HG02610 (cell line): Measurements from ENCODE around the gene VPS37C.
"Not testable (repeated sequence)": the region's sequence is repeated elsewhere in the genome, so short reads cannot be mapped to it uniquely, and the experiment has no call there.

Experiments used
- ATAC-seq: cut with Tn5 transposase; IDR thresholded peaks from one replicate; pipeline ENCODE4 v1.9.1; 2021; ENCODE audit warnings: mild to moderate bottlenecking, moderate library complexity; ENCODE audit not compliant: unreplicated experiment

VPS37C gene

DNA sequence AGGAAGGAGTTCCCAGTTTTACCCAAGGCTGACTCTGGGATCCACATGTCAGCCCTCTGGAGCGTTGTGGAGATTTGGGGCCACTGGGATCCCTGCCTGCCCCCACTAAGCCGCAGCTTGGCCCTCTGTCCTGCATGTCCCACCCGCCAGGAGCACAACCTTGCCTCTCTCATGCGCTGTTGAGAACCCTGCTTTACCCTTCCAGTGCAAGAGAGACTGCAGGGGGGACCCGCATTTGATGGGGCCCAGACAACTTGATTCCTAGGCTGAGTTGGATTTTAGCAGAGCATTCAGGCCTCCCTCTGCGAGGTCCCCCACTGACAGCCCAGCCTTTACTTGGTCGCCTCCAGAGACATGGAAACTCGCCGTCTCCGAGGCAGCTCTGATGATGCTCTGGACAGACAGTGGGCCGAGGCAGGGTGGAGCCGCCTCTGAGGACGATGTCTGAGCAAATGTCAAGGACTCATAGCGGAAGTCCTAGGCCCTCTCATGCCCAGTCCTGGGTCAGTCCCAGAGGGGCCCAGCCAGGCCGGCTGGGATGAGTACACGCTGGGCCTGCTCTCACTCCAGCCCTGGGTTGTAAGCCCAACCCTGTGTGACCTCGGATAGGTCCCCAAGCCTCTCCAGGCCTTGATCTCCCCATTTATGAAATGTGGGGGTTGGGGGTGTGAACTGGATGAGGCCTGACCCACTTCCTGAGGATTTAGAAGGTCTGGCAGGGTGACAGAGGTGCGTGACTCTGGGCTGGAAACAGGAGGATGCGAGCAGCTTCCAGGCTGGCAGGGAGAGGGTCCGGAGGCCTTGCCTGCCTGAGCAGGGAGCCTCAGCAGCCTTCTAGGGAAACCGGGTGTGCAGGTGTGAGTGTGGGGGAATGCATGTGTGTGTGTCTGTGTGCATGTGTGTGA, 58.3 kb downstream of the VPS37C start:
- ATAC-seq: no peak

GRCh38 chr11:61098778-61099177, 62.4 kb downstream of the VPS37C start:
- no peak for ATAC-seq

- ATAC-seq: not testable (repeated sequence)
Observed at GRCh38 chr11:61098261-61098660, 63.0 kb downstream of the VPS37C start.

DNA sequence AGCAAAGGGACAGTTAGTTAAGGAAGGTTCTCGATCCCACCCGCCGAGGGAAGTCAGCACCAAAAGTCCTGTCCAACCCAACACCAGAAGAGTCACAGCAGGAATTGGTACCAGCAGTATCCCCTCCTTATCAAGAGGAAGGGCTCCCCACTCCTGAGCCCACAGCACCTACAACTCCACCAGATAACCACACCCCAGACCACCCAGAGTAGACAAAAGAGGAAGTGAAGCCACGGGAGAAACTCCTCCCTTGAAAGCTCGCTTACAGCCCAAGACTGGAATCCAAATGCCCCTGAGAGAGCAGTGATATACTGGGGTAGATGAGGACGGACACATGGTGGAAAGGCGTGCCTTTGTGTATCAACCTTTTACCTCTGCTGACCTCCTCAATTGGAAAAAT, 66.2 kb downstream of the VPS37C start:
- no peak for ATAC-seq

GRCh38 chr11:61094167-61094566, 67.1 kb downstream of the VPS37C start:
- not testable (repeated sequence) for ATAC-seq

DNA sequence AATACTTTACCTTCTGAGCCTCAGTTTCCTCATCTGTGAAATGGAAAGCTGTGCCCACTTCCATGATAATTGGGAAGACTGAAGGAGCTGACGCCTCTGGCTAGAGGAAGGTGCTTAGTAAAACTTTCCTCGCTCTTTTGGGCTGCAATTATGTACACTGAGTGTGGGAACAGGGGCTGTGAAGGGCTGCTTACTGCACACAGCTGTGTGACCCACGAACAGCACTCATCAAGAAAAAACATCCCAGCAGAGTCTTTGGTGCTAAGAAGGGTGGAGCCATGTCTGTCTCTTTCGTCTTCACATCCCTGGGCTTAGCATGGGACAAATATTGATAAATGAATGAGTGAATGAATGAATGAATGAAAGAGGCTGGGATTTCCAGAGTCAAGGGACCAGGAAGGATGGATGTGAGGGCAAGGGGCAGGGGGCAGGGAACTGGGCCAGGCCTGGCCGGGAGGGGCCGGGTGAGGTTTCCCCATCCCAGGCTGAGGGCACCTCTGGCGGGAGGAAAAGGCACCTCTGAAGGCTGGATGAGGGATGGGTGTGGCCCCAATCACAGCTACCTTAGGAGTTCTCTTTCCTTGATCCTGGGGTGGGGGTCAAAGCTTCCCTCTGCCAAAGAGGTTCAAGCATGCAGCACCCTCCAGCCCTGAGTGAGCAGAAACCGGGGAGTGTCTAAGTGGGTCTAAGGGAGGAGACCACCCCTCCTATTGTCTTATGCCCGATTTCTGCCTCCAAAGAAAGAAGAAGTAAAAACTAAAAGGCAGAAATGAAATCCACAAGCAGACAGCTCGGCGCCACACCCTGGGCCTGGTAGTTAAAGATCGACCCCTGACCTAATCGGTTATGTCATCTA, 68.1 kb downstream of the VPS37C start:
- ATAC-seq: no peak

DNA sequence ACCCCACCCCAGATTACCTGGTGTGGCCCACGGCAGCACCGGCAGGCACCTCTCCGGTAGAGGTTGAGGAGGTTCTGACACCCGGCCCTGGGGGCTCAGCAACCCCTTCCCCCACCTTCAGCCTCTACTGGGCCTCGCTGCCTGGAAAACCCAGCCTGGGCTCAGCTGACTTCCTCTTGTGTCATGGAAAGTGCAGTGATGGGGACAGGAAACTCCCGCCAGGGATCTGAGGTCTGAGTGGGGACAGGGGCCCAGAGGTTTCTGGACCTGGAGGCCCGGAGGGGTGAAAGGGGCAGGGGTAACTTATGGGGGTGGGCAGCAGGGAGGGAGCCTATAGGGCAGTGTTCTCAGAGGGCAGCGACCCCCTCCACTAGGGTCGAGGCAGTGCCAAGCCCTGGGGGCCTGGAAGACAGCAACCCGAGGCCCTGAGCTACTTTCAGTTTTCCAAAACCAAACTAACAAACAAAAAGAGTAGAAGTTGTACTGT, 68.9 kb downstream of the VPS37C start:
- ATAC-seq: peak; percentile 68

- ATAC-seq: peak; percentile 40
Observed at GRCh38 chr11:61091373-61092279, 69.6 kb downstream of the VPS37C start.

GRCh38 chr11:61090982-61091372, 70.2 kb downstream of the VPS37C start:
- no peak for ATAC-seq

GRCh38 chr11:61090521-61090920, 70.7 kb downstream of the VPS37C start:
- no peak for ATAC-seq

GRCh38 chr11:61089806-61090491, 71.3 kb downstream of the VPS37C start:
- ATAC-seq: no peak

- no peak for ATAC-seq
Observed at GRCh38 chr11:61087426-61088119, 73.7 kb downstream of the VPS37C start.

DNA sequence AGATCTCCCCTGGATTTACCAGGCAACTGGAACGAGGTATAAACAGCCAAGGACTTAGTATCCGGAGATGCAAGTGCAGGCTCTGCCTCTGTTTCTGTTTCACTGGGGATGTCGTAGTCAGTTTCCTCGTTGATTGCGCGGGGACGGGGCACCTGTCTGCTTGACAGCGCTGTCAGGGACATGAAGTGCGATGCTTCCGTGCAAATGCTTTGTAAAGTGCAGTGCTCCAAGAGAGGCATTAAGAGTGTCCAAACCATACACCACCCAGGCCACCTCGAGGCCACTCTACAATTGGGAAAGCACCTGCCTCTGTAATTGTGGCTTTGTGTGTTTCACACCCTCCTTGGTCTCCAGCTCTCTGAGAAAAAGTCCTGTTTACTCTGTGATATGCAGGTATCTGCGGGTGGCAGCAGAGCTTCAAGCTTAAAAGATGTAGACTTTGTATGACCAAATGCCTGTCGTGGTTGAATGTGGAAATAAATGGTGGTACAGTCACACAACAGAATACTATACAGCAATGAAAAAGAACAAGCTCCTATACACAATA, 77.6 kb downstream of the VPS37C start:
- ATAC-seq: no peak

DNA sequence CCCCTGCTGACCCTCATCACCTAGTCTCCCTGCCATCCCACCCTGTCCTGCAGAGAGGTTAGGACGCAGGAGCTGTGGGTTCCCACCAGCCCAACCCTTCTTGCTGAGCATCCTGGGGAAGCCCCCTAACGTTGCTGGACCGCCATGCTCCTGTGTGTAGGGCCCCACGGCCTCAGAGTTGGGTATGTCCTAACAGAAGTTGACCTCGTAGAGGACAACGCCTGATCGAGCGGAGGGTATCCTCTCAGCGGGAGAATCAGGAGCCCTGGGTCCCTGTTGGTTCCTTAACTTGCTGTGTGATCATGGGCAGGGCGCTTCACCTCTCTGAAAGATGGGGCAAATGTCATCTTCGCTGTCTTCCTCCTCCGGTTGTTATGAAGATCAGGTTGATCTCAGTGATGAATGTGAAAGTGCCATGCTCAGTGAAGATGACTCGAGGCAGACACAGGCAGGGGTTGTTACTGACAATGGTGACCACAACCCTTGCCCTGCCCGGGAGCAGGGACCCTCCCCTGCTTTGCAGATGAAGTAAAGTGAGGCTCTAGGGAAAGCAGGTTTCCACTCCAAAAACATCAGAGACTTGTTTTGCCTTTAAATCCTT, 78.2 kb downstream of the VPS37C start:
- ATAC-seq: no peak

- no peak for ATAC-seq
Observed at GRCh38 chr11:61082062-61082870, 79.0 kb downstream of the VPS37C start.

DNA sequence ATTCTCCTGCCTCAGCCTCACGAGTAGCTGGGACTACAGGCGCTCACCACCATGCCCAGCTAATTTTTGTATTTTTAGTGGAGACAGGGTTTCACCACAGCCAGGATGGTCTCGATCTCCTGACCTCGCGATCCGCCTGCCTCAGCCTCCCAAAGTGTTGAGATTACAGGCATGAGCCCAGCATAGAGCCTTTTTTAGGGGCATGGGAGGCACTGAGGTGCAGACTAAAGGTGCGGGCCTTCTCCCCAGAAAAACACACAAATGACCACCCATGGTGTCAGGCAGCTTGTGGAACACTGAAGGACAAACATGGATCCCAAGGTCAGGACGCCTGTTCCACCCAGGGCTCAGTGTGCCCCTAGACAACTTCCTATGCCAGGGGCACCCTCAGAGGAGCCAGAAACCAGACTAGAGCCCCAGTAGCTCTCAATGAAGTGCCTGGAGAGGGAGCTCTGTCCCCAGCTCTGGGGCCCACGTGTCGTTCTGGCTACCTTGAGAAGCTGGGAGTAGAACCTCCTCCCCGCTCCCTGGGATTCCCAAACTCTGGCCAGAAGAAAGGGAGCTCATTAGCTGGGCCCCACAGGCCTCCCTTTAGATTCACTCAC, 80.1 kb downstream of the VPS37C start:
- ATAC-seq: no peak

DNA sequence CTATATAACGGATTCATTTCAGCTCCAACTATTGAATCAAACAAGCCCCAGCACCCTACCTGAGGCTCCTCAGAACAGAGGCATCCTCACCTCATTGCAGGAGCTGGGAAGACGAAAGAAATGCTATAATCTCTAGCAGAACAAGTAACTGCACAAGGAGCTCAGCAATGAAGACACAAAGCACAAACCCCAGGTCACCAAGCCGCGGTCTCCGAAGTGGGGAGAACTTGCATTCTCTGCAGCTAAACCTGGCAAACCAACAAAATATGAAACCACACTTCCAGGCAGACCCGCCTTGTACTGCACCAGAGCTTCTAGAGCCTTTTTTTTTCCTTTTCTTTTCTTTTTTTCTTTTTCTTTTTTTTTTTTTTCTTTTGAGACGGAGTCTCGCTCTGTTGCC, 80.7 kb downstream of the VPS37C start:
- no peak for ATAC-seq
